Midbrain (tissue), 1 donor: ENCODE measurements around the gene RNF40.

ENCODE experiments used
- DNase-seq: peaks from one replicate; lab custom pipeline; 2025; lab: John Stamatoyannopoulos, UW

Gene RNF40

DNA sequence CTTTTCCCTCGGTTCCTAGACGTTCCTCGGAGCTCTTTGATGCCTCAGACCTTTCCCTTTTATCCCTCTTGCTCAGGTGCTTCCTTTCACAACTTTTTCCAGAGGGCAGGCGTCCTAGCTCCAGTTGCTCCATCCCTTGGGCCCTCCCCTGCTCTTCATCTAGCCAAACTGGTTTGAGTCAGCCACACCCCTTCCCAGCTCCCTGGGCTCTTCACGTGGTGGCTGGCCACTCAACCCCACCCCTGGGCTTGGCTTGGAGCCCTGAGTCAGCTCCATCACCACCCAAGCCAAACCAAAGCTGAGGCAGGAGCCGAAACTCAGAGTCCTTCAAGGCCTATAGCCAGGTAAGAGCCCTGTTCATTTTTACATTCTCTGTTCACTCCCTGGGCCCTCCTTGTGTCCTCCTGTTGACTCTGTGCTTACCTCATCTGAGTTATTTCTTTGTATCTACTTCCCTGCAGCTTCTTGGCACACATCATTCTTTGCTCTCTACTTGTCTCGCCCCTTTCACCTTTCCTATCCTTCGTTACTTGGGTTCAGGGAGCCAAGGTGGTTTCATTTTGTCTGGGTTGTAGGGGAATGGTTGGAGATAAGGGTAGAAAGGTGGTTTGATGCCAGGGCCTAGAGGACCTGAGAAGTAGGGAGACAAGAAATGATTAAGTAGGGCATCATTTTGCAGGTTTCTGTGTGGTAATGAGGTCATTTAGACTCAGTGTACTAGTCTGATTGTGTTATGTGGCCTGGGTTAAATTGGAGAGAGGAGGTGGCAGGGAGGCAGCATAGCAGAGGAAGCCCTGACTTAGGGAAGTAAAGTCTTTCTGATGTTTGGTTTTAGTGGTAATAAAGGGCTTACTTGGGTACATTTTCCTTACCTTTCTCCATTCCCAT is 21.5 kb upstream of the RNF40 start:
- no peak for DNase-seq

DNA sequence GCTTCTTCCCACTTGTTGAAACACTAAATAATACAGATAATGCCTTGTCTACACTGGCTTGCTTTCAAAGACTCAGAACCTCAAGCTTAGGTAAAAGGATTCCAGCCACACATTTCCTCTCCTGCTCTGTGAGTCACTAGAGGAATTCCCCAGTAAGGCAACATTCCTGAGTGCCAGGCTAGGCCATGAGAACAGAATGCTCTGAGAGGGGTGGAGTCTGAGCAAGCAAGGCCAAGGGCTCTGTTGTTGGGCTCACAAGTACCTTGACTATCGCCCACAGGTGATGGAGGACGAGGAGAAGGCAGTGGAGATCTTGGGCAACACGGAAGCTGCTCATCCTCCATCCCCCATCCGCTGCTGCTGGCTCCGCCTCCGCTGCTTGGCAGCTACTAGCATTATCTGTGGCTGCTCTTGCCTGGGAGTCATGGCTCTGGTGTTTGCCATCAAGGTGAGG is 20.6 kb upstream of the RNF40 start:
- DNase-seq, result no peak

DNA sequence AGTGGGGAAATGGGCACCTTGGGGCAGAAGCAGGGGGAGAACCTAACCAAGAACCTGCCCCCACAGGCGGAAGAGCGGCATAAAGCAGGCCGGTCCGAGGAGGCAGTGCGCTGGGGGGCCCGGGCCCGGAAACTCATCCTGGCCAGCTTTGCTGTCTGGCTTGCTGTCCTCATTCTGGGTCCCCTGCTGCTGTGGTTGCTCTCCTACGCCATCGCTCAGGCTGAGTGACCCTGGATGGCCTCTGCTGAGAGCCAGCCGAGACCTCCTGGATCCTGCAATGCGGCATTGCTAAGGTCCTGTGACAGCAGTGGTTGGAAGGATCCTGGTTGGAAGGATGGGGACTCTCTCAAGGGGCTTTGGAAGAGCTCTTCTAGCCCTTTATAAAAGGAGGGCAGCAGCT is 18.4 kb upstream of the RNF40 start:
- DNase-seq, result no peak

DNA sequence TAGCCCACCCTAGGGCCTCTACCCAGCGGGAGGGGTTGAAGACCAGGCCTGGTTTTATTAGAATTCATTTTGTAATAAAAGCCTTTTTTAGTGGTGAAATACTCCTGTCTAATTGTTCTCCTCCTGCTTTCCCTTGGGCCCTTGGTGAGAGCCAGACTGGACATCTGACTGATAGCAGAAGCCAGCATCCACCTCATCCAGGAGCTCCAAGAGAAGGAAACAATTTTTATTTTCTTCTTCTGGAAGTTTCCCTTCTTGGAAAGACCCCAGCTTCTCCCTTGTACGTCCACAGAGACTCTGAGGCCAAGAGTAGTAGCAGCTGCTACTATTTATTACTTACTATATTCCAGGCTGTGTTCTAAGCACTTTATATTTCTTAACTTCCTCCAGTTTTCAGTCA is 17.9 kb upstream of the RNF40 start:
- no peak for DNase-seq

DNA sequence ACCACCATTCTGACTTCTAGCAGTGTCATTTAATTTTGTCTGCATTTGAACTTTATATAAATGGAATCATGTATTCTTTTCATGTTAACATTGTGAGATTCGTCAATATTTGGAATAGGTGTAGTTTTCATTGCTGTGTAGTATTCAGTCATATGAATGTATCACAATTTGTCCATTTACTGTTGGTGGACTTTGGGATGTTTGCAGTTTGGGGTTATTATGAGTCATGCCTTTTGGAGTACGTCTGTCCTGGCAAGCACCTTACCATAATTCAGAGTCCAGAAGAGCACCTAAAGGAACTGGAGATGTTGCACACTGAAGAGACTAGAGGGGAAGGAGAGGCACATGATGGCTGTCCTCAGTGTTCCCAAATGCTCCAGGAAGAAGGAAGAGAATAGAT is 17.0 kb upstream of the RNF40 start:
- DNase-seq, result no peak

DNA sequence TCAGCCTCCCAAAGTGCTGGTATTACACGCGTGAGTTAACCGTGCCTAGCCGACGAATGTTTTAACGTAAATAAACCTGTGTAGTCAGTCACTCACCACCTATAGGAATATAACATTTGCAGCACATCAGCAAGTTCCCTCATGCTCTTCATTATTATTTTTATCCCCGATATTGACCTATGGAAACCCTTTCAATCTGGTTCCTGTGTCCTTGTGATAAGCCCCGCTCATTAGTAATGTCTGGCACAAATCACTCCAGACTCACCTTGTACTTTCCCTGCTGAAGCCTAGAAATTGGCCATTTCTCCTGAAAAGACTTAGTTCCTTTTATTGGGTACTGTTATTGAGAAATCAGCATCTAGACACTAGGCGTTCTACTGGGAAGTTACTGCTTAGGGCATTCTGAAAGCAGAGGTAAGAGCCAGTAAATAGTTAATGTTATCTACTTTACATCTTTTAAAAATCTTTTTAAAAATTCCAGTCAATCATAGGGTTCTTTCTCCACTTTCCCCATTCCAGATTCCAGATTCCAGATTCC is 15.4 kb upstream of the RNF40 start:
- no peak for DNase-seq

DNA sequence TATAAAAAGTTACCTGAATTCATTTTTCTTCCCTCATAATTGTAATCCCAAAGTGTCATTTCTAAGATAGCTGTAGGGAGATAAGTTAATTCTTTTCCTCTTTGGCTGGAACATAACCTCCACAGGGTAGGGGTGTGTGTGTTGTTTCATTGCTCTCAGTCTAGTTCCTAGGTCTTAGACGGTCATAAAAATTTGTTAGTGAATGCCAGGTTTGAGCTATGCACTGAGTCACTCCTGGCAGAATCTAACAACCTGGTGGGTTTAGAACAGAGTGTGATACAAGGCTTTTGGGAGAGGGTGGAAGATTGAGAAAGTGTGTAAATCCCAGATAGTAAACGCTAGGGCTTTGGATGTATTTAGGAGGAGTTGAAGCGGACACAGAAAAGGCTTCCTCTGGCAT is 14.8 kb upstream of the RNF40 start:
- DNase-seq, result no peak

DNA sequence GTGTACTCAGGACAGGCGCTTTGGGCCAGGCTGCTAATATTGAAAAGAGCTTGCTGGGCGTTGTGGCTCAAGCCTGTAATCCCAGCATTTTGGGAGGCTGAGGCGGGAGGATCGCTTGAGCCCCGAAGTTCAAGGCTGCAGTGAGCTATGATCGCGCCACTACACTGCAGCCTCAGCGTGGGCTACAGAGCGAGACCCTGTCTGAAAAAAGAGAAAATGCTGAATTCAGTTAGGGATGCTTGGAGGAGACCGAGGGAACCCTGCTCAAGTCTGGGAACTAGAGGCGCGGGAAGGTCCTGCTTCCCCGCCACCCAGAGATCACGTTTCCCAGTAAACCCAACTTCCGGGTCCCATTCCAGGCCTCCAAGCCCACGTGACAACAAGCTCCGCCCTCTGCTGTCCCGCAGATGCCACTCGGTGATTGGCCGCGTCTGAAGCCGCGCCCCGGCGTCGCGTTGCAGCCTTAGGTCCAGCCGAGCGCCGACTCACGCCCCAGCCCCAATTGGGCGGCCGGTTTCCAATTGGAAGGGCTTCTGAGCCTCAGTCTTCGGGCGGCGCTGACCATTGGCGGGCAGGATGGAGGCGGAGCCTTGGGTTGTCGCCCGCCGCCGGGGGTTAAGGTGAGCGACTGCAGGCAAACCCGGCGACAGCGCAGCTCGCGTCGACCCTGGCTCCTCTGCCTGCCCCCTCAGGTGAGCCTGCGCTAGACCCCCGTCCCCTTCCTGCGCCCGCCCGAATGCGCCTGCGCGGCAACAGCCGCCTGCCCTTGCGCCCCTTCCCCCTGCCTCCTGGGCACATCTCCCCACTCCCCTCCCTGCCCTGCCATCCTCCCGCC is 14.1 kb upstream of the RNF40 start, which contains the start of gene PHKG2:
TSS of gene PHKG2 (plus strand) at position 627 of the 835 bp plus-strand sequence. CDS start 396 bp downstream, outside the sequence.
- DNase-seq, result peak; percentile 99

DNA sequence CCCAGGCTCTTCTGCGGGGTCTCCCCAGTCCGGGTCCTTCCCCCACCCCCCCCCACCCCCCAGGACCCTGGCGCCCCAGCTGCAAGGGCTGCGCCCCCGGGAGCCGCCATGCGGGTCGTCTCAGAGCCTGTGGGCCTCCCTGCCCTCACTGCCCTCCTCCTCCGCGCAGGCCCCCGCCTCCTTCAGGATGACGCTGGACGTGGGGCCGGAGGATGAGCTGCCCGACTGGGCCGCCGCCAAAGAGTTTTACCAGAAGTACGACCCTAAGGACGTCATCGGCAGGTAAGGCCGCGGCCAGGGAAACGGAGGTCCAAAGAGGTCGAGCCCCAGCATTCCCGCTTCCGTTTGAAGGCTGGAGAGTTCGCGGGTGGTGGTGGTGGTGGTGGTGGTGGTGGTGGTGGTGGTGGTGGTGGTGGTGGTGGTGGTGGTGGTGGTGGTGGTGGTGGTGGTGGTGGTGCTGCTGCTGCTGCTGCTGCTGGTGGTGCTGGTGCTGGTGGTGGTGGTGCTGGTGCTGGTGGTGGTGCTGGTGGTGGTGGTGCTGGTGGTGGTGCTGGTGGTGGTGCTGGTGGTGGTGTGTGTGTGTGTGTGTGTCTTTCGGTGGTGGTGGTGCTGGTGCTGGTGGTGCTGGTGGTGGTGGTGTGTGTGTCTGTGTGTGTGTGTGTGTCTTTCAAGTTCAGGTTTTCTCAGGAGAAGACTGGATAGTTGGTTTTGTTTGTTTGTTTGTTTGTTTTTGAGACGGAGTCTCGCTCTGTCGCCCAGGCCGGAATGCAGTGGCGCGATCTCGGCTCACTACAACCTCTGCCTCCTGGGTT is 13.3 kb upstream of the RNF40 start:
- no peak for DNase-seq

DNA sequence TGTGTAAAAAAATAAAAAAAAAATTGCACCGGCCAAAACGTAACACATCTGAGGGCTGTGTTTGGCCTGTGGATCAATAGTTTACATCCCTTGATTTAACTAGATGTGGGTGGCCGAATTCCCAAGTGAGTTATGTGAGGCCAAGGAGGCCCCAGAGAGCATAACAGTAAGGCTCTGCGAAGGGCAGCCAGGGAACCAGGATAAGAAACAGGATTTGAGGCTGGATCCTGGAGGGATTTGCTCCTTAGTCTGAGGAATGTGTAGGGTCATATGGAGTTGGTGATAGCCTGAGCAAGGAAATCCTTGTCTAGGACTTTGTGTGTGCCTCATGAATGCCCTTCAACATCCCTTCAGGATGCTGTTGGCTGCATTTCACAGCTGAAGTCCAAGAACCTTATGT is 11.9 kb upstream of the RNF40 start:
- no peak for DNase-seq

DNA sequence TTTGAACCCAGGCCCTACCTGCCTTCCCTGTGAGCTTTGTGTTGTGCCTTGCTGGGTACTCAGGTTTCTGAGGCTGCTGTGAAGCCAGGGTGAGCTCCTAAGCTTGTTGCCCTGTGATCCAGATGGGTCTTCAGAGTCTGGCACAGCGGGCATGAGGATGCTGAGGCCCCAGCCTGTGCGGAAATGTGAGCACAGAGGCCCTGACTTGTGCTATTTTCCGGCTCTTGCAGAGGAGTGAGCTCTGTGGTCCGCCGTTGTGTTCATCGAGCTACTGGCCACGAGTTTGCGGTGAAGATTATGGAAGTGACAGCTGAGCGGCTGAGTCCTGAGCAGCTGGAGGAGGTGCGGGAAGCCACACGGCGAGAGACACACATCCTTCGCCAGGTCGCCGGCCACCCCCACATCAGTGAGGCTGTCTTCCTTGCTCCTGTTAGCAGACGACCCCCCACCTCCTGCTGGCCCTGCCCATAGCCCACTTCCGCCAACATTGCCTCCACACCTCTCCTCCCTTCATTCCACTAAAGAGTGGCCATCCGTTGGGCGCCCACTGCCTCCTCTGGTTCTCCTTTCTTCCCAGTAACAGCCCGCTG is 11.2 kb upstream of the RNF40 start:
- no peak for DNase-seq

DNA sequence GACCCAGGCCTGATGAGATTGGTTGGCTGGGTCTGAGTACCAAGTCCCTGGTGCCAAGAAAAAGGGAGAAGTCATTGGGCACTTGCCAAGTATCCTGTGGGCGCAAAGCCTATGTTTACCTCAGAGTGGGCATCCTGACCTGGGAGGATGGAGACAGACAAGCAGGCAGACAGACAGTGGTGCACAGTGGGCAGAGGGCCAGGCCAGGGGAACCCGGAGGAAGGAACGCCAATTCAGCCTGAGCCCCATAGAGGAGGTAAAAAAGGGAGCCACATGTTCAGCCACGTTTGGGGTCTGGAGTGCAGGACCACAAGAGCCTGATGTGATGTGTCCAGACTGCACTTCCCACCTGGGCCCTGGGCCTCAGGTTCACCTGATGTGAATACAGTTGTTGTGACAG is 8.5 kb upstream of the RNF40 start:
- no peak for DNase-seq

DNA sequence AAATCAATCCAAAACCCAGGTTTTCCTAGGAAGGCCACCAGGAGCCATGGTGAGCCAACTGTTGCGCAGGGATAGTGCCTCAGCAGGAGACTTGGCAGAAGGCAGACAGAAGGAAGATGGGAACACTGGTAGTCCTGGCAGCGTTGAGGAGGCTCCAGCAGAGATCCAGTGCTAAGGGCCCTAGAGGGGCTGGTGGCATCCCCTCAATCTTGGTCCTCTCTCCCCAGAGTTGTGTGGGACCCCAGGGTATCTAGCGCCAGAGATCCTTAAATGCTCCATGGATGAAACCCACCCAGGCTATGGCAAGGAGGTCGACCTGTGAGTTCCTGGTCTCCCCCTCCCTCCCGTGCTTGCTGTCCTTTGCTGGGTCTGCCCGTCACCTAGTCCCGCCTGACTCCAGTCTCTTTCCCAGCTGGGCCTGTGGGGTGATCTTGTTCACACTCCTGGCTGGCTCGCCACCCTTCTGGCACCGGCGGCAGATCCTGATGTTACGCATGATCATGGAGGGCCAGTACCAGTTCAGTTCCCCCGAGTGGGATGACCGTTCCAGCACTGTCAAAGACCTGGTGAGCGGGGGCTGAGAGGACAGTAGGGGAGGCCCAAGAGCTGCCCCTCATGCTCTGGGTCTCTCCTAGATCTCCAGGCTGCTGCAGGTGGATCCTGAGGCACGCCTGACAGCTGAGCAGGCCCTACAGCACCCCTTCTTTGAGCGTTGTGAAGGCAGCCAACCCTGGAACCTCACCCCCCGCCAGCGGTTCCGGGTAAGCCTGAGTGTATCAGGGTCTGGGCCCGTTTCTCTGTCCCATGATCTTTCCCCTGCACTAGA is 6.0 kb upstream of the RNF40 start:
- no peak for DNase-seq

DNA sequence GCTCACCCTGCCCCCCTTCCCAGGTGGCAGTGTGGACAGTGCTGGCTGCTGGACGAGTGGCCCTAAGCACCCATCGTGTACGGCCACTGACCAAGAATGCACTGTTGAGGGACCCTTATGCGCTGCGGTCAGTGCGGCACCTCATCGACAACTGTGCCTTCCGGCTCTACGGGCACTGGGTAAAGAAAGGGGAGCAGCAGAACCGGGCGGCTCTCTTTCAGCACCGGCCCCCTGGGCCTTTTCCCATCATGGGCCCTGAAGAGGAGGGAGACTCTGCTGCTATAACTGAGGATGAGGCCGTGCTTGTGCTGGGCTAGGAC is 5.4 kb upstream of the RNF40 start:
- no peak for DNase-seq

DNA sequence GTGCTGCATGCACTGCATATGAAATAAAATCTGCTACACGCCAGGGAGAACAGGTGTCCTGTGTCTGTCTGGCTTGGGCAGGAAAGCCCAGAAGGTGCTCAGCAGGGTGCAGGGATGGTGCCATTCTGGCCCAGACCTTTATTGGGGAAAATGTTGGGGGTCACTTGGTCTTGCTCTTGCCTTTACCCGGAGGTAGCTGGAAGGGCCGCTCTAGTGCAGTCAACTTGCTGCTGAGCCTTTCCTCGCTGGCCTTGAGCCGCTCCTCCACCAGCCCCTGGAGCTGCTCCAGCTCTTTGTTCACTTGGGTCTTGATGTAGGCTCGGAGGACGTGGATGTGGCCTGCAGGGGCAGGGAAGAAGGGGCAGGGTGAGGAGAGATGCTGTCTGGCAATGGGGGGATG is 4.8 kb upstream of the RNF40 start:
- no peak for DNase-seq

DNA sequence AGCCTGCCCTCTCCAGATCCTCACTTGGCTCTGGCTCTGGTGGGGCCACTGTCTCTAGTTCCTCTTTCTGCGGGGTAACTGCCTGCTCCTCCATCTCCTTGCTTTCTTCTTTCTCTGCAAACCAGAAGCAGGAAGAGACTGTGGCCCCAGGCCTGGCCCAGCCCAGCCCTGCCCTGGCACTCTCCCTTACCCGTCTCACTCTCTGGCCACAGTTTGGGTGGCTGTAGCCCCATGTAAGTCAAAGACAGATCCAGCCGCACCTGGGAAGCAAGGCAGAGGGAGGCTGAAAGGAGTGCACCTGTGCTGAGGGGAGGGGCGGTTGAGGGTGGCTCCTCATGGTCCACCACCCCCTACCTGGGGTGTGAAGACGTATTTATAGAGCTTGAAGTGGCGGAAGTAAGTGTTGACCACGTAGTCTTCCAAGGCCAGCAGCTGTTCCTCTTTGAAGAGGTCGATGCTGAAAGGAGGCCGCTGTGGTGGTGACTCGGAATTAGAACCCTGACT is 3.1 kb upstream of the RNF40 start:
- DNase-seq, result no peak

DNA sequence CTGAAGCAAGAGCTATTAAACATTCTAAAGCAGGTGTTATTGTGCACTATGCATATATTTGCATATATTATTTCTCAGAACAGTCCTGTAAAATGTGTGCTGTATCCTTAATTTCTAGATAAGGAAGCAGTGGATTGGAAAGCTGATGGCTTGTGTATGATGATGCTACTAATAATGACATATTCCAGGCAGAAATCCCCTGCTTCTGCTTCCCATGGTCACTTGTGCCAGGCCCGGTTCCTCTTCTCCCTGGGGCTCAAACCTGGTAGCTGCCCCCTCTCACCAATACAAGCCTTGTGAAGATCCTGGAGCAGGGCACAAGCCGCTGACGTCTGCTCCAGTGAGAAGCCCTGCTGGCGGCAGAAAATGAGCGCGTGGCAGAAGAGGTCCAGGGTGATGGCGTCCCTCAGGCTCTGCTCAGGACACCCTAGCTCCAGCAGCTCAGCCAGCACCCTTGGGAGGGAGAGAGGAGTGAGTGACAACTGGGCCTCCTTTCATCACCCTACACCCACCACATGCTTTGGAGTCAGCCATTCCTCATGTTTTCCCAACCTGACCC is 2.0 kb upstream of the RNF40 start:
- DNase-seq, result no peak

DNA sequence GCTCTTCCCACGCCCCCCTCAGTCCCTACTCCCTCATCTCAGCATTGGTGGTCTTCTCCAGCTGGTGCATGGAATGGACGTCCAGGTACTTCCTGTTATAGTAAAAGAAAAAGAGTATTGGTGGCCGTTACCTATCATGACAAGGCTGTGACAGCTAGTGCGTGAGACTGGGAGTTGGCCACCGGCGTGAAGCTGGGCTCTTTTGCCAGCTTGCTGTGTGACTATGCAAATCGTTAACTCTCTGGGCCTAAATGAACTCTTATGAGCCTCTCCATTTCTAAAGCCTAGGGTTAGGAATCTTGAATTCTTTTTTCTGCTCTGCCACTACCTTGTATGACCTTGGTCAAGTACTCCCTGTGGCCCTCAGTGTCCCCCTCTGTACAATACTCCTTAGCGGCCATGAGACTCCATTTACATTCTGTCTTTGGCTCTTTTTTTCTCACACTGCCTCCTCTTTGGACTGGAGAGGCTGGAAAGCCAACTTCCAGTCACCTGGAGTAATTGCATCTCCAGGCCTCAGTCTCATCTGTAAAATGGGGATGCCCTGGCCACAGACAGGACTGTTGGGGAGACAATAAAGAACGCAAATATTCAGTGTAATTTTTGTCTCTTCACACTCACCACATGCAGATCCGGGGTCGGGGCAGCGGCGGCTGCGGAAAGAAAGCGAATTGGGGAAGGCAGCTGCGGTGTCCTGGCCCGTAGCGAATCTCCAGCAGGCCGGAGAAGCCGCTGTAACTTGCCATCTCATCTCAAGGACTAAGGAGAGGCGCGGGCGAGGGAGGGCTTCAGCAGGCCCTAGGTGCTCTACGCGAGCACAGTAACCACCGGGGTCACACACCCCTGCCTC is 1.3 kb upstream of the RNF40 start:
- no peak for DNase-seq

DNA sequence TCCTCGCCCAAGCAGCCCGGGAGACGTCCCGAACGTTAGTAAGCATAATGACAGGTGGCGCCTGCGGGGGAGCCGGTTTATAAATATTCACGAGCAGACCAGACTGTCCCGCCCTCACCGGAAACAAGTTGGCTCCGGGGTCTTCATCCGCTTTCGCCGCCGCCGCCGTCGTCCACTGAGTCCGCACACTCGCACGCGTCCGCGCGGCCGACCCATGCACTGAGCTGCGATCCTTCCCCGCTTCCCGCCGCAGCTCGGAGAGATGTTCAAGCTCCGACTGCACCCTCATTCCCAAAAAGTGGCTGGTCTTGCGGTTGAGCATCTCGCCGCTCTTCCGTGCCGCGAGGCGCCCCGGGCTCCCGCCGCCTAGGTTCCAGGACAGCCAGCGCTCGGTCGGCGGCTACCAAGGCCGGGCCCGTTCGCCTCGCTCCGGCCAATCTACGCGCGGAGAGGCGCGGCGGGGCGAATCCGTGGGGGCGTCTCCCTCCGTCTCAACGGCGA is 645 bp upstream of the RNF40 start:
- no peak for DNase-seq
